B cell (primary cell): Measurements from ENCODE around the gene EEPD1. TPM values are rescaled to one million over a fixed set of nuclear protein-coding genes. Genes with fewer than 3 reads are reported as not detected.

ENCODE experiments used
- ATAC-seq: fragments of 200-7000 bp; cut with Tn5 transposase; one replicate; pipeline ENCODE4 v1.10.0; 2021; ENCODE audit warnings: low read depth, mild to moderate bottlenecking, moderate number of reproducible peaks, moderate library complexity
- CTCF ChIA-PET: fragments of 350-600 bp; sonication (Branson Sonifier 250); formaldehyde crosslinking; loops from one replicate; lab custom pipeline; 2021; ENCODE audit warnings: antibody characterized with exemption, inconsistent platforms; lab: Charles Lee
- POLR2A ChIA-PET: fragments of 350-600 bp; sonication (Branson Sonifier 250); formaldehyde crosslinking; loops from one replicate; lab custom pipeline; 2021; ENCODE audit warnings: antibody characterized with exemption; lab: Charles Lee
- DNase-seq: peaks from one replicate; pipeline ENCODE4 v3.0.0; 2013
- H2AFZ ChIP-seq: 2 replicates; pipeline ENCODE4 v1.6.1; 2012; ENCODE audit warnings: mild to moderate bottlenecking, low read depth, low read length; ENCODE audit not compliant: insufficient read depth, poor library complexity, severe bottlenecking
- H3K27ac ChIP-seq, 2 donors: 1 replicate in 1 of 2; 2 replicates in 1 of 2; pipeline ENCODE4 v1.5.1; 2012 to 2013; ENCODE audit warnings: low read length in 2 of 2, mild to moderate bottlenecking in 2 of 2, moderate library complexity in 1 of 2
- H3K27me3 ChIP-seq, 4 experiments: fragments of 200-600 bp in 1 of 4; sonication (generic) in 1 of 4; replicated peaks in 1 of 4; 1 replicate in 2 of 4; 2 replicates in 2 of 4; pipeline versions ENCODE4 v1.6.1 to v1.7.0; 2013 to 2016; ENCODE audit warnings: low read length in 3 of 4, mild to moderate bottlenecking in 2 of 4, mixed read lengths in 1 of 4, moderate library complexity in 1 of 4; ENCODE audit not compliant: insufficient read depth in 4 of 4, control insufficient read depth in 3 of 4; ENCODE audit errors: control extremely low read depth in 1 of 4
- H3K36me3 ChIP-seq, 2 experiments: replicated peaks in 1 of 2; 1 replicate in 1 of 2; 2 replicates in 1 of 2; pipeline versions ENCODE4 v1.6.1 to v1.7.1; 2013; ENCODE audit warnings: low read length in 1 of 2; ENCODE audit not compliant: insufficient read depth in 2 of 2, control insufficient read depth in 1 of 2; ENCODE audit errors: control extremely low read depth in 1 of 2, extremely low read depth in 1 of 2
- H3K4me1 ChIP-seq, 2 donors: fragments of 200-600 bp in 1 of 2; sonication (generic) in 1 of 2; 1 replicate in 1 of 2; 2 replicates in 1 of 2; pipeline versions ENCODE4 v1.5.1 to v1.6.1; 2013 to 2017; ENCODE audit warnings: low read length in 2 of 2; ENCODE audit not compliant: control insufficient read depth in 2 of 2, insufficient read depth in 2 of 2
- H3K4me2 ChIP-seq: replicated peaks from 2 replicates; pipeline ENCODE3; 2012; ENCODE audit warnings: mild to moderate bottlenecking, low read depth, low read length; ENCODE audit not compliant: poor library complexity, severe bottlenecking
- H3K4me3 ChIP-seq, 5 experiments: fragments of 200-600 bp in 1 of 5; sonication (generic) in 1 of 5; 1 replicate in 3 of 5; 2 replicates in 2 of 5; pipeline versions ENCODE4 v1.5.1 to v1.7.0; 2011 to 2016; ENCODE audit warnings: low read length in 4 of 5, mild to moderate bottlenecking in 4 of 5, low read depth in 2 of 5, control low read depth in 1 of 5, moderate library complexity in 1 of 5; ENCODE audit not compliant: insufficient read depth in 1 of 5; ENCODE audit errors: control extremely low read depth in 1 of 5, extremely low read depth in 1 of 5
- H3K79me2 ChIP-seq: fragments of 200-600 bp; sonication (generic); one replicate; pipeline ENCODE4 v1.6.0; 2016; ENCODE audit warnings: low read length; ENCODE audit not compliant: control insufficient read depth, insufficient read depth
- H3K9ac ChIP-seq: fragments of 200-600 bp; sonication (generic); 2 replicates; pipeline ENCODE4 v1.6.1; 2017; ENCODE audit warnings: mild to moderate bottlenecking, low read length, moderate library complexity
- H3K9me3 ChIP-seq, 3 donors: one replicate each; pipeline versions ENCODE4 v1.6.1 to v1.7.1; 2013; ENCODE audit warnings: low read length in 2 of 3; ENCODE audit not compliant: control insufficient read depth in 2 of 3, insufficient read depth in 1 of 3; ENCODE audit errors: control extremely low read depth in 1 of 3
- H4K20me1 ChIP-seq: 2 replicates; pipeline ENCODE4 v1.6.0; 2012; ENCODE audit warnings: mild to moderate bottlenecking, low read length; ENCODE audit not compliant: insufficient read depth, control insufficient read depth, poor library complexity, severe bottlenecking
- H3K27ac Mint-ChIP-seq: one replicate; pipeline ENCODE4 v1.8.0; 2021; ENCODE audit warnings: mixed read lengths
- H3K27me3 Mint-ChIP-seq: one replicate; pipeline ENCODE4 v1.8.0; 2021; ENCODE audit warnings: mixed read lengths
- H3K4me1 Mint-ChIP-seq: one replicate; pipeline ENCODE4 v1.8.0; 2021; ENCODE audit warnings: mixed read lengths
- H3K4me3 Mint-ChIP-seq: one replicate; pipeline ENCODE4 v1.8.0; 2021; ENCODE audit warnings: mixed read lengths
- H3K9me3 Mint-ChIP-seq: one replicate; pipeline ENCODE4 v1.8.0; 2022; ENCODE audit warnings: mixed read lengths; ENCODE audit not compliant: insufficient read depth
- CTCF ChIP-seq: fragments of 200-600 bp; IDR thresholded peaks from one replicate; pipeline ENCODE4 v1.8.0; 2022; ENCODE audit warnings: antibody characterized with exemption, mild to moderate bottlenecking
- EZH2 ChIP-seq: IDR thresholded peaks from 2 replicates; pipeline ENCODE4 v1.6.1; 2012; ENCODE audit warnings: borderline replicate concordance, low read depth, mild to moderate bottlenecking, moderate library complexity, low read length; ENCODE audit not compliant: insufficient read depth, poor library complexity, severe bottlenecking
- WGBS: methylation state at CpG from one replicate; pipeline ENCODE4 v1.1.5; 2013; ENCODE audit warnings: missing lambda C conversion rate; ENCODE audit not compliant: insufficient coverage; 5-methylcytosine and 5-hydroxymethylcytosine counted together
- intact Hi-C: fragments of 100-400 bp; cut with micrococcal nuclease; formaldehyde crosslinking; loops from one replicate; pipeline ENCODE4 v1.10.0; 2022
- polyA plus RNA-seq: library from polyadenylated mRNA; depleted of rRNA; stranded (reverse); fragments of >200 nt; gene quantifications from 2 replicates; pipeline ENCODE4 v1.2.3, GENCODE V29; 2012
- total RNA-seq, 2 donors: library from RNA; stranded (reverse); fragments of 120-200 nt in 1 of 2; gene quantifications; 1 replicate in 1 of 2; 2 replicates in 1 of 2; pipeline versions ENCODE4 v1.2.3 to v1.2.4, GENCODE V29; 2013 to 2022

The EEPD1 gene
- total and polyA plus RNA-seq, 2 donors (not counting 1 experiment from before 2014, with no cell fraction given) = 0.49 to 4.1 TPM

- Mint-ChIP-seq H3K4me3 (no peak overlapping the region), H3K27me3 (peaks cover 16% of the 10 kb centered on the region), H3K4me1 (no peaks in the 10 kb centered on the region), H3K9me3 (peaks cover 2% of the 10 kb centered on the region), H3K27ac (no peak overlapping the region)
- Histone ChIP-seq H3K4me2 (no peak overlapping the region), H2AFZ (no peak overlapping the region), H4K20me1 (no peaks in the 10 kb centered on the region), H3K4me1 (no peaks in the 10 kb centered on the region), H3K79me2 (no peaks in the 10 kb centered on the region), H3K9ac (no peak overlapping the region), H3K27ac (no peak overlapping the region), H3K27me3 (no peaks in the 10 kb centered on the region), H3K4me3 (no peak overlapping the region), H3K9me3 (peaks cover 0 to 3% (median 0%) of the 10 kb centered on the region in 3 donors), H3K36me3 (no peaks in the 10 kb centered on the region)
- ChIA-PET POLR2A (no interaction called here), CTCF (no interaction called here)
- intact Hi-C loops = no loop called here
- DNase-seq = no peak
- no peak for TF ChIP-seq EZH2
- no peak for TF ChIP-seq CTCF
- ATAC-seq = no peak
- WGBS = 94% methylated on average over 2 of the region's 2 CpGs
Observed at GRCh38 chr7:36137754-36138153, 15.3 kb upstream of the EEPD1 start.

- 93% methylated on average over 4 of the region's 5 CpGs for WGBS
- Histone ChIP-seq H3K9ac (no peak overlapping the region), H2AFZ (no peak overlapping the region), H3K27ac (no peak overlapping the region), H3K79me2 (no peaks in the 10 kb centered on the region), H3K4me1 (no peaks in the 10 kb centered on the region), H3K9me3 (peaks cover 0 to 3% (median 0%) of the 10 kb centered on the region in 3 donors), H3K4me2 (no peak overlapping the region), H3K27me3 (no peaks in the 10 kb centered on the region), H3K4me3 (no peak overlapping the region), H4K20me1 (no peaks in the 10 kb centered on the region), H3K36me3 (no peaks in the 10 kb centered on the region)
- peaks cover 16% of the 10 kb centered on the region for H3K27me3 Mint-ChIP-seq
- no peak overlapping the region for H3K27ac Mint-ChIP-seq
- DNase-seq = no peak
- H3K4me3 Mint-ChIP-seq = no peak overlapping the region
- ChIA-PET CTCF (no interaction called here), POLR2A (no interaction called here)
- no peak for ATAC-seq
- intact Hi-C loops = no loop called here
- TF ChIP-seq EZH2 (no peak), CTCF (no peak)
- H3K9me3 Mint-ChIP-seq = peaks cover 2% of the 10 kb centered on the region
- H3K4me1 Mint-ChIP-seq = no peaks in the 10 kb centered on the region
Observed at GRCh38 chr7:36138209-36138608, 14.8 kb upstream of the EEPD1 start.
